ENCODE measurements around the gene TBC1D5.

DNA sequence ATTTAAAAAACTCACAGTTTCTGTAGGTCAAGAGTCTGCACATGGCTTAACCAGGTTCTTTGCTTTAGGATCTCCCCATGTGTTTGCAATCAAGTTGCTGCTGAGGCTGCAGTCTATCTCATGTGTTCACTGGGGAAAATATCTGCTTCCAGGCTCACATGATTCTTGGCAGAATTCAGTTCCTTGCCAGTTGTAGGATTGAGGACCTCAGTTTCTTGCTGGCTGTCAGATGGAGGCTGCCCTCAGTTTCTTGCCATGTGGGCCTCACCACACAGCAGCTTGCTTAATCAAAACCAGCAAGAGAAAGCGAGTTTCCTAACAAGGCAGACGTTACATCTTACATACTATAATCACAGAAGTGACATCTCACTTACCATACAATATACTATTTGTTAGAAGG lies 10.0 kb upstream of the TBC1D5 start:
- TF ChIP-seq, protein P1, sequence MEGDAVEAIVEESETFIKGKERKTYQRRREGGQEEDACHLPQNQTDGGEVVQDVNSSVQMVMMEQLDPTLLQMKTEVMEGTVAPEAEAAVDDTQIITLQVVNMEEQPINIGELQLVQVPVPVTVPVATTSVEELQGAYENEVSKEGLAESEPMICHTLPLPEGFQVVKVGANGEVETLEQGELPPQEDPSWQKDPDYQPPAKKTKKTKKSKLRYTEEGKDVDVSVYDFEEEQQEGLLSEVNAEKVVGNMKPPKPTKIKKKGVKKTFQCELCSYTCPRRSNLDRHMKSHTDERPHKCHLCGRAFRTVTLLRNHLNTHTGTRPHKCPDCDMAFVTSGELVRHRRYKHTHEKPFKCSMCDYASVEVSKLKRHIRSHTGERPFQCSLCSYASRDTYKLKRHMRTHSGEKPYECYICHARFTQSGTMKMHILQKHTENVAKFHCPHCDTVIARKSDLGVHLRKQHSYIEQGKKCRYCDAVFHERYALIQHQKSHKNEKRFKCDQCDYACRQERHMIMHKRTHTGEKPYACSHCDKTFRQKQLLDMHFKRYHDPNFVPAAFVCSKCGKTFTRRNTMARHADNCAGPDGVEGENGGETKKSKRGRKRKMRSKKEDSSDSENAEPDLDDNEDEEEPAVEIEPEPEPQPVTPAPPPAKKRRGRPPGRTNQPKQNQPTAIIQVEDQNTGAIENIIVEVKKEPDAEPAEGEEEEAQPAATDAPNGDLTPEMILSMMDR (IDR thresholded peaks at IDR 0.05): no peak
- no peak for TF ChIP-seq EZH2phosphoT487 (IDR thresholded peaks at IDR 0.05)
- TF ChIP-seq EZH2 (IDR thresholded peaks at IDR 0.05): no peak

Data from neural progenitor cell (in vitro differentiated cells).